DMS153 treated with DMSO at 0.1 percent for 48 hours (cell line): ENCODE results near the gene ZKSCAN4.

Experiments
- DNase-seq: peaks from one replicate; lab custom pipeline; 2025; ENCODE audit not compliant: unreplicated experiment; lab: John Stamatoyannopoulos, UW

ZKSCAN4 gene

GRCh38 chr6:28252009-28252975 lies at the start of gene ZKSCAN4:
Gene ZKSCAN4 (minus strand): TSS chr6:28252269. CDS start chr6:28251980, 289 bp downstream.
- DNase-seq = peak; percentile 75

- DNase-seq = no peak
Observed at GRCh38 chr6:28296520-28297060, 44.5 kb upstream of the ZKSCAN4 start.

DNA sequence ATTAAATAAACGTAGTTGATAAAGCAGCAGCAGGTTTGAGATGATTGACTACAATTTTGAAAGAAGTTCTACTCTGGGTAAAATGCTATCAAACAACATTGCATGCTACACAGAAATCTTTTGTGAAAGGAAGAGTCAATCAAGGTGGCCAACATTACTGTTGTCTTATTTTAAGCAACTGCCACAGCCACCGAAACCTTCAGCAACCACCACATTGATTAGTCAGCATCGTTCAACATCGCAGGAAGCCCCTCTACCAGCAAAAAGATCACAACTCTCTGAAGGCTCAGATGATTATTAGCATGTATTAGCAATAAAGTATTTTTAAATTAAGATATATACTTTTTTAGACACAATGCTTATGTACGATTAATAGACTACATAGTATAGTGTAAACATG lies 43.3 kb upstream of the ZKSCAN4 start:
- no peak for DNase-seq

GRCh38 chr6:28291573-28291972 lies 39.5 kb upstream of the ZKSCAN4 start:
- no peak for DNase-seq

- no peak for DNase-seq
Observed at GRCh38 chr6:28282926-28283325, 30.9 kb upstream of the ZKSCAN4 start.

- peak; percentile 63 for DNase-seq
Observed at GRCh38 chr6:28281288-28282064, 29.4 kb upstream of the ZKSCAN4 start, which contains the start of gene PGBD1. Gene PGBD1 (plus strand): TSS chr6:28281572. CDS start chr6:28283814, 2,242 bp downstream.

DNA sequence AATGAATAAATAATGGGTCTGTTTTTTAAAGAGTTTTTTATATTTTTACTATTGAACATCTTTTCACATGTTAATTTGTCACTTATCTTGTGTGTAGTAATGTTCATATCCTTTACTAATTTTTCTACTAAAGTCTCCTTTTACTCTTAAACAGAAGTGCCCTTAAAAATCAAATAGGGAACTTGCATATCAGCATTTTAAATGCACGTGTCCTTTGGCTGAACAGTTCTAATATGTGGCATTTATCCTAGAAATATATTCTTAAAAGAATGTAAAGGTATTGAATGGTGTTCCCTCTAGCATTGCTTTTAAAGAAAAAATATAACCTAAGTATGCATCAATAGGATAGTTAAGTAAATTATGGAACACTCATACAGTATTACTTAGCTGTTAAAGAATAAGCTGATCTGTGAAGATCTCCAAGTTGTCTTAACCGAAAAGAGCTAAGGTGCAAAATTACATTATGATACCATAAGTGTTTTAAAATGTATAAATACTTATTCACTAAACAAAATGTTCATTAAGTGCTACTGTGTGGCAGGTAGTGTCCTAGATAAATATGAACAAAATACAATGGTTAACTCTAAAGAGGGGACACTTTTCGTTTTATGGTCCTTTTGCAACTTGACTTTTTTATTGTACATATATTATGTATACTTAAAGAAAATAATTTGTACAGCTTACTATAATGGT lies 28.7 kb upstream of the ZKSCAN4 start:
- no peak for DNase-seq

DNA sequence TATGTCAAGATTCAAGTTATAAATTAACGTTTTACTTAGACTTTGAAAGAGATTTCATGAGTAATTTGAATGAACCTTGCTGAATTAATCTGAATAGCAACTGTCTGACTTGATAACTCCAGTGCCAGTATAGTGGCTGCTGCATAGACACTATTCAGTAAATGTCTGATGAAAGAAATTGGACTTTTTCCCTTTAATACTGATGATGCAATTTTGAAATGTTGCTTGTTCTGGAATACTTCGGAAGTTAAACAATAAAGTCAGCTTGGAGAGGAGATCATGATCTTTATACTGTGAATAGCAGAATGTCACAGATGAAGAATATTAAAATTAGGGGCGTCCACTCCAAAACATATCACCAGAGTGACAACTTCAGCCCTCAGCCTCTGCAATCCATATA lies 25.7 kb upstream of the ZKSCAN4 start:
- DNase-seq = no peak

GRCh38 chr6:28274888-28275287 lies 22.8 kb upstream of the ZKSCAN4 start:
- DNase-seq = no peak

DNA sequence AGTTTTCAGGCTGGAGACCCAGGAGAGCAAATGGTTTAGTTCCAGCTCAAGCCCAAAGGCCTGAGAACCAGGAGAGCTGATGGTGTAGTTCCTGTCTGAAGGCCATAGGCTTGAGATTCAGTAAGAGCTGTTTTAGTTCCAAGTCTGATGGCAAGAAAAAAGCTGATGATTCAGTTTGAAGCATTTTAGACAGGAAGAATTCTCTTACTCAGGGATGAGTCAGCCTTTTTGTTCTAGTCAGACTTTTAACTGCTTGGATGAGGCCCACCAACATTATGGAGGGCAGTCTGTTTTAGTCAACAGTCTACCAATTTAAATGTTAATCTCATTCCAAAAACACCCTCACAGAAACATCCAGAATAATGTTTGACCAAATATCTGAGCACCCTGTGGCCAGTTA lies 17.4 kb upstream of the ZKSCAN4 start:
- no peak for DNase-seq

DNA sequence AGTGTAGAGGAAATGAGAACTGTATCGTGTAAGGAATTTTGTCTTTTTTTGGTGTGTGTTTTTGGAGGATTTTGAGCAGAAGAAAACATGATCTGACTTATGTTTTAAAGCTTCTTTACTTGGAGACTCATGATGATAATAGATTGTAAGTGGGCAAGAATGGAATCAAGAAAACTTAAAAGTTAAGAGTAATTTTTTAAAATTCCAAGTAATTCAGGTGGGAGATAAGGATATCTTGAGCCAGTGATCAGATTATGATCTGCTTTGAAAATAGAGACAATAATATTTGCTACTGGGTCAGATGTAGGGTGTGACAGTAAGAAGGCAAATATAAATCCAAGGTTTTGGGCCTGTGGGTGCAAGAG lies 15.6 kb upstream of the ZKSCAN4 start:
- no peak for DNase-seq

- DNase-seq = peak; percentile 88
Observed at GRCh38 chr6:28266962-28267694, 15.1 kb upstream of the ZKSCAN4 start, which contains the start of gene ZSCAN26. Gene ZSCAN26 (plus strand): TSS chr6:28267143. CDS start chr6:28271920, 4,777 bp downstream.

DNA sequence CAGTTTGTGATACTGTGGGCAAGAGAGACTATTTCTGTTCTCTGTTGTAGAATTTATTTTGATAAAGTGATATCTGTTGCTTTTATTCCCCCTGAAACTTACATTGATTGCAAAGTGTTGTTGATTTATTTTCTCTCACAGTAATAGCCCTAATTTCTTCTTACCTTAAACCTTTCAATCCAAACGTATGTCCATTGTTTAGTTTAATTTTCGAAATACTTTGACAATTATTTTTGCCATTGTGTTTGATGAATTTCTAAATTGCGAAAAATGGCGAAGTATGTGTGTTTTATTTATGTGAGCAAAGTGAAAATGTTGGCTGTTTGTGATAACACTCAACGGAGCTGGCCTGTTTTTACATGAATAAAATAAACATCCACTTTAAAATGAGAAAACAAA lies 14.5 kb upstream of the ZKSCAN4 start:
- DNase-seq = no peak

- DNase-seq = no peak
Observed at GRCh38 chr6:28264834-28265401, 12.8 kb upstream of the ZKSCAN4 start.

GRCh38 chr6:28263922-28264321 lies 11.9 kb upstream of the ZKSCAN4 start:
- no peak for DNase-seq

DNA sequence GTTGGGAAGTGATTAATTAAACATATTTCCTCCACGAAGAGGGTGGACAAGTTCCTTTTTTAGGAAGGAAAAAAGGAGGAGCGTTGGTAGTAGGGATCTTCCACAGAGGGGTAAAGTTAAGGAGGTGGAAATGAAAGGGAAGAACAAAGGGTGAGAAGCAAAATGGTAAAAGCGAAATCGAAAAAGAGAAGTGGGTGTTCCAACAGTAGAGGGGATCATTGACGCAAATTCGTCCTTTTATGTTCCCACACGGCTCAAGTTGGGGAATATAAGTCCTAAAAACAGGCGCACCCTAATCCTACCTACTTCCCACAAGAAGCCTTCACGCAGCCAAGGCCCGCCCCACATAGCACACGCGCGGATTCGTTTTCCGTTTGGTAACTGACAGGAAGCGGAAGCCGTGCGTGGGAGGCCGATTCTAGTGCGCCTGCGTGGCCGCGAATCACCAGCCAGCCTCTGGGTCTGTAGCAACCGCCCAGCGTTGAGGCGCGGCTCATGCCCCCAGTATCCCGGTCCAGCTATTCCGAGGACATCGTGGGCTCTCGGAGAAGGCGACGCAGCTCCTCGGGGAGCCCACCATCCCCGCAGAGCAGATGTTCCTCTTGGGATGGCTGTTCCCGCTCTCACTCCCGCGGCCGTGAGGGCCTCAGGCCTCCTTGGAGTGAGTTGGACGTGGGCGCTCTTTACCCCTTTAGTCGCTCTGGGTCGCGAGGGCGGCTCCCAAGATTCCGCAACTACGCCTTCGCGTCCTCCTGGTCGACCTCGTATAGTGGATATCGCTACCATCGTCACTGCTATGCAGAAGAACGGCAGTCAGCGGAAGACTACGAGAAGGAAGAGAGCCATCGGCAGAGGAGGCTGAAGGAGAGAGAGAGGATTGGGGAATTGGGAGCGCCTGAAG lies 7.1 kb upstream of the ZKSCAN4 start, which contains the start of gene NKAPL:
Gene NKAPL, plus strand, starts transcription at position 421 of the 901 bp plus-strand sequence. Its CDS starts 75 bp downstream, at position 496.
- DNase-seq = no peak

GRCh38 chr6:28257042-28257441 lies 5.0 kb upstream of the ZKSCAN4 start:
- no peak for DNase-seq

DNA sequence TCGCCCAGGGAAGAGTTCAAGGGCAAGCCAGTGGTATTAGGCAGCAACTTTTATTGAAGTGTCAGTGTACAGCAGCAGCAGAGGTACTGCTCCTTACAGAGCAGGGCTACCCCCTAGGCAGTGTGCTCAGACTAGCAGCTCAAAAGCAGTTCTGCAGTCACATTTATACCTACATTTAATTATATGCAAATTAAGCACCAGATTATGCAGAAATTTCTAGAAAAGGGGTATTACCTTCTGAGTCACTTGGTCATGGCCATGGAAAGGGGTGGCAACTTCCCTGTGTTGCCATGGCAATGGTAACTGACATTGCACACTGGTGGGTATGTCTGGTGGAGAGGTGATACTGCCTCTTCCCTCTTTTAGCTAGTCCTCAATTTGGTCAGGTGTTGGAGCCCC lies 2.1 kb upstream of the ZKSCAN4 start:
- no peak for DNase-seq

GRCh38 chr6:28251661-28252008 lies 434 bp downstream of the ZKSCAN4 start:
- no peak for DNase-seq
